Tibial artery (tissue), 4 donors: ENCODE results near the gene ERBB3.
A peak's percentile ranks its signal among the peaks of the same experiment; 100 is the strongest.

Experiments used
- DNase-seq, 2 donors: peaks; one replicate each; pipeline ENCODE4 v3.0.0-alpha.2; 2019
- H3K27ac ChIP-seq, 2 donors: fragments of 200-600 bp; sonication (generic) in 1 of 2; 1 replicate in 1 of 2; 2 replicates in 1 of 2; pipeline ENCODE4 v1.5.1; 2018 to 2019; ENCODE audit warnings: mild to moderate bottlenecking in 1 of 2
- H3K27me3 ChIP-seq, 2 donors: fragments of 200-600 bp; sonication (generic) in 1 of 2; one replicate each; pipeline versions ENCODE4 v1.5.1 to v1.6.0; 2016 to 2019
- H3K36me3 ChIP-seq, 3 donors: fragments of 200-600 bp; sonication (generic) in 2 of 3; one replicate each; pipeline ENCODE4 v1.5.1; 2016 to 2019; ENCODE audit warnings: mild to moderate bottlenecking in 2 of 3
- H3K4me1 ChIP-seq, 4 donors: fragments of 200-600 bp; sonication (generic) in 2 of 4; 1 replicate in 3 of 4; 2 replicates in 1 of 4; pipeline ENCODE4 v1.5.1; 2016 to 2019
- H3K4me3 ChIP-seq, 2 donors: fragments of 200-600 bp; sonication (generic) in 1 of 2; 1 replicate in 1 of 2; 2 replicates in 1 of 2; pipeline ENCODE4 v1.5.1; 2018 to 2019; ENCODE audit warnings: mild to moderate bottlenecking in 2 of 2
- H3K9me3 ChIP-seq, 3 donors: fragments of 200-600 bp; sonication (generic) in 1 of 3; one replicate each; pipeline ENCODE4 v1.5.1; 2016 to 2019
- CTCF ChIP-seq, 2 experiments: fragments of 200-600 bp in 1 of 2; fragments of 450-650 bp in 1 of 2; IDR thresholded peaks; one replicate each; pipeline ENCODE4 v1.5.1; 2017 to 2019; ENCODE audit warnings: antibody characterized with exemption in 2 of 2, mild to moderate bottlenecking in 1 of 2, moderate library complexity in 1 of 2
- intact Hi-C: fragments of 100-400 bp; cut with DNase I; formaldehyde crosslinking; loops from one replicate; pipeline ENCODE4 v1.15.0; 2023; ENCODE audit warnings: low total_unique reads

The ERBB3 gene

DNA sequence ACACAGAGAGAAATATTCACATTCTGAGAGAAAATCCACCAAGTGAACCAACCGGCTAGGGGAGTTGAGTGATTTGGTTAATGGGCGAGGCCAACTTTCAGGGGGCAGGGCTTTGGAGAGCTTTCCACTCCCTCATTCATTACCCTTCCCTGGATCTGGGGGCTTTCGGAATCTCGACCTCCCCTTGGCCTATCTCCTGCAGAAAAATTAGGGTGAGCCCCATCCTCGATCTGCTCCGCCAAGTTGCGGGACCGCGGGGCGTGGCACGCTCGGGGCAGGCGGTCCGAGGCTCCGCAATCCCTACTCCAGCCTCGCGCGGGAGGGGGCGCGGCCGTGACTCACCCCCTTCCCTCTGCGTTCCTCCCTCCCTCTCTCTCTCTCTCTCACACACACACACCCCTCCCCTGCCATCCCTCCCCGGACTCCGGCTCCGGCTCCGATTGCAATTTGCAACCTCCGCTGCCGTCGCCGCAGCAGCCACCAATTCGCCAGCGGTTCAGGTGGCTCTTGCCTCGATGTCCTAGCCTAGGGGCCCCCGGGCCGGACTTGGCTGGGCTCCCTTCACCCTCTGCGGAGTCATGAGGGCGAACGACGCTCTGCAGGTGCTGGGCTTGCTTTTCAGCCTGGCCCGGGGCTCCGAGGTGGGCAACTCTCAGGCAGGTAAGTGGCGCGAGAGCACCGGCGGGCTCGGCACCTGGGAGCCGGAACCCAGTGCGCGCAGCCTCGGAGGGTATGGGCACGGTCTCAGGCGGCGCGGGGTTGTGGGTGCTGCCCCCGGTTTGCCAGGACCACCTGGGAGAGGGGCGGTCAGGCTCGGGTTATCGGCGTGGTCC is at the start of gene ERBB3:
Gene ERBB3 (plus strand): TSS at position 443 of the 833 bp plus-strand sequence. CDS start 136 bp downstream, at position 579.
- peak in 1 of 2 experiments; percentile 22 for TF ChIP-seq CTCF (IDR thresholded peaks at IDR 0.05)
- peak within 1 kb of the TSS; percentile 48 to 64 for H3K4me3 ChIP-seq
- H3K27ac ChIP-seq, result peak within 1 kb of the TSS; percentile 73 to 79
- H3K36me3 ChIP-seq, result no peaks in the 10 kb centered on the region
- DNase-seq, result peak; percentile 62 to 88
- H3K27me3 ChIP-seq, result peaks cover 0 to 6% of the 10 kb centered on the region in 2 donors
- H3K9me3 ChIP-seq, result no peaks in the 10 kb centered on the region
- H3K4me1 ChIP-seq, result peaks cover 0 to 22% (median 9%) of the 10 kb centered on the region in 4 donors
- intact Hi-C loops, result no loop called here

GRCh38 chr12:56031987-56032386 is 48.0 kb upstream of the ERBB3 start:
- intact Hi-C loops, result no loop called here
- Histone ChIP-seq H3K4me1 (no peaks in the 10 kb centered on the region), H3K9me3 (no peaks in the 10 kb centered on the region), H3K4me3 (no peak overlapping the region), H3K27me3 (no peaks in the 10 kb centered on the region), H3K36me3 (peaks cover 39 to 72% (median 66%) of the 10 kb centered on the region in 3 donors), H3K27ac (no peak overlapping the region)
- TF ChIP-seq CTCF (IDR thresholded peaks at IDR 0.05), result no peak
- no peak for DNase-seq

- no peaks in the 10 kb centered on the region for H3K9me3 ChIP-seq
- H3K4me1 ChIP-seq, result no peaks in the 10 kb centered on the region
- no peak overlapping the region for H3K4me3 ChIP-seq
- TF ChIP-seq CTCF (IDR thresholded peaks at IDR 0.05), result no peak
- H3K27me3 ChIP-seq, result no peaks in the 10 kb centered on the region
- DNase-seq, result no peak
- peaks cover 39 to 64% (median 59%) of the 10 kb centered on the region in 3 donors for H3K36me3 ChIP-seq
- no peak overlapping the region for H3K27ac ChIP-seq
- intact Hi-C loops, result no loop called here
Measured at GRCh38 chr12:56034586-56035332, 45.2 kb upstream of the ERBB3 start.

GRCh38 chr12:56037161-56037560 is 42.8 kb upstream of the ERBB3 start:
- Histone ChIP-seq H3K27me3 (no peaks in the 10 kb centered on the region), H3K36me3 (peaks cover 35 to 56% (median 45%) of the 10 kb centered on the region in 3 donors), H3K4me1 (peaks cover 4 to 10% (median 6%) of the 10 kb centered on the region in 4 donors), H3K27ac (no peak overlapping the region), H3K4me3 (no peak overlapping the region), H3K9me3 (no peaks in the 10 kb centered on the region)
- TF ChIP-seq CTCF (IDR thresholded peaks at IDR 0.05), result no peak
- intact Hi-C loops, result no loop called here
- DNase-seq, result no peak

DNA sequence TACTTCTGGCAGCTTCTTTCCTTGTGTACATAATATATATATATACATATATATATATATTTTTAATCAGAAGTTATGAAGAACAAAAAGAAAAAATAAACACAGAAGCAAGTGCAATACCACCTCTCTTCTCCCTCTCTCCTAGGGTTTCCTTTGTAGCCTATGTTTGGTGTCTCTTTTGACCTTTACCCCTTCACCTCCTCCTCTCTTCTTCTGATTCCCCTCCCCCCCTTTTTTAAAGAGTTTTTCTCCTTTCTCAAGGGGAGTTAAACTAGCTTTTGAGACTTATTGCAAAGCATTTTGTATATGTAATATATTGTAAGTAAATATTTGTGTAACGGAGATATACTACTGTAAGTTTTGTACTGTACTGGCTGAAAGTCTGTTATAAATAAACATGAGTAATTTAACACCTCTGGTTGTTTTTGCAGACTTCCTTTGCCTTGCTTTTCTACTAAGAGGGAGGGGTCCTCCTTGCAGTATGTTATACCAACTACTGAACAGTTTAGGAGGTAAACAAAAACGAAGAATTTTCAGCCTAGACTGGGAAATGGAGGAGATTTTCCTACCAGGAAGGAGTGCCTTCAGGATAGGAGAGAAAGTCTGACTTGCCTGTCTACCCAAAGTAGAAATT is 41.8 kb upstream of the ERBB3 start:
- H3K27me3 ChIP-seq, result no peaks in the 10 kb centered on the region
- peaks cover 10 to 15% (median 10%) of the 10 kb centered on the region in 4 donors for H3K4me1 ChIP-seq
- intact Hi-C loops, result no loop called here
- no peak overlapping the region for H3K27ac ChIP-seq
- no peak for TF ChIP-seq CTCF (IDR thresholded peaks at IDR 0.05)
- no peaks in the 10 kb centered on the region for H3K9me3 ChIP-seq
- no peak overlapping the region for H3K4me3 ChIP-seq
- no peak for DNase-seq
- H3K36me3 ChIP-seq, result peaks cover 25 to 49% (median 40%) of the 10 kb centered on the region in 3 donors
